HTR-8/SVneo (cell line): Measurements from ENCODE around the gene CDCA5.
A peak's percentile ranks its signal among the peaks of the same experiment; 100 is the strongest.
"Not testable (repeated sequence)": the region's sequence is repeated elsewhere in the genome, so short reads cannot be mapped to it uniquely, and the experiment has no call there.

Experiments
- DNase-seq: peaks from one replicate; pipeline ENCODE4 v3.0.0; 2011; ENCODE audit warnings: low spot score, mixed read lengths; ENCODE audit not compliant: insufficient read length
- FAIRE-seq: peaks from 2 replicates; lab custom pipeline; 2011; peaks lifted over from hg19 to GRCh38; lab: Jason Lieb, UNC

CDCA5 gene

GRCh38 chr11:65119670-65119995, 35.8 kb upstream of the CDCA5 start:
- no peak for DNase-seq
- FAIRE-seq = no peak

GRCh38 chr11:65118891-65119669, 35.2 kb upstream of the CDCA5 start:
- not testable (repeated sequence) for DNase-seq, FAIRE-seq

GRCh38 chr11:65118097-65118837, 34.4 kb upstream of the CDCA5 start:
- FAIRE-seq (no peak), DNase-seq (no peak)

- FAIRE-seq = peak; percentile 81
- DNase-seq = peak; percentile 90
Observed at GRCh38 chr11:65117206-65118096, 33.6 kb upstream of the CDCA5 start, which contains the start of gene ZNHIT2. Gene ZNHIT2 (minus strand): TSS chr11:65117701. CDS start chr11:65117653, 48 bp downstream.

GRCh38 chr11:65116370-65117205, 32.7 kb upstream of the CDCA5 start:
- FAIRE-seq (no peak), DNase-seq (no peak)

- FAIRE-seq (no peak), DNase-seq (no peak)
Observed at GRCh38 chr11:65115361-65116082, 31.7 kb upstream of the CDCA5 start.

- DNase-seq = no peak
- no peak for FAIRE-seq
Observed at GRCh38 chr11:65114538-65115171, 30.8 kb upstream of the CDCA5 start.

GRCh38 chr11:65113839-65114238, 30.0 kb upstream of the CDCA5 start:
- DNase-seq = no peak
- no peak for FAIRE-seq

GRCh38 chr11:65113361-65113756, 29.5 kb upstream of the CDCA5 start:
- DNase-seq (no peak), FAIRE-seq (no peak)

- DNase-seq = no peak
- no peak for FAIRE-seq
Observed at GRCh38 chr11:65112546-65113360, 28.9 kb upstream of the CDCA5 start.

GRCh38 chr11:65111744-65112545, 28.1 kb upstream of the CDCA5 start, which contains the start of gene TM7SF2:
Gene TM7SF2 (plus strand): TSS chr11:65111872. CDS start chr11:65112016, 144 bp downstream.
- no peak for FAIRE-seq
- DNase-seq = peak; percentile 93

- no peak for DNase-seq
- no peak for FAIRE-seq
Observed at GRCh38 chr11:65111159-65111743, 27.4 kb upstream of the CDCA5 start.

- DNase-seq = peak; percentile 83
- FAIRE-seq = no peak
Observed at GRCh38 chr11:65110354-65110861, 26.6 kb upstream of the CDCA5 start.

- DNase-seq = no peak
- no peak for FAIRE-seq
Observed at GRCh38 chr11:65109231-65110198, 25.7 kb upstream of the CDCA5 start.

GRCh38 chr11:65108469-65109123, 24.8 kb upstream of the CDCA5 start:
- FAIRE-seq = no peak

More at GRCh38 chr11:65108469-65109123, 24.8 kb upstream of the CDCA5 start:
- DNase-seq = no peak
